ENCODE measurements around the gene DNAH17. TPM values are rescaled to one million over a fixed set of nuclear protein-coding genes. Genes with fewer than 3 reads are reported as not detected.
A peak's percentile ranks its signal among the peaks of the same experiment; 100 is the strongest.

Gene DNAH17
- total RNA-seq, 2 experiments from 2014 or later = 0.19 to 0.42 TPM

GRCh38 chr17:78490673-78491072, 86.5 kb downstream of the DNAH17 start:
- no peak for DNase-seq
- Mint-ChIP-seq H3K4me1 (ENCODE audit: low read depth) (peaks cover 3% of the 10 kb centered on the region), H3K27me3 (ENCODE audit: low read depth) (no peaks in the 10 kb centered on the region), H3K36me3 (ENCODE audit: low read depth) (no peaks in the 10 kb centered on the region), H3K4me3 (no peak overlapping the region), H3K27ac (no peak overlapping the region), H3K9me3 (no peaks in the 10 kb centered on the region)
- intact Hi-C loops (cut with micrococcal nuclease) = no loop called here
- CTCF ChIA-PET = no interaction called here

GRCh38 chr17:78490156-78490555, 87.0 kb downstream of the DNAH17 start:
- H3K36me3 Mint-ChIP-seq (ENCODE audit: low read depth) = no peaks in the 10 kb centered on the region
- no peak overlapping the region for H3K27ac Mint-ChIP-seq
- no peak for DNase-seq
- intact Hi-C loops (cut with micrococcal nuclease) = no loop called here
- CTCF ChIA-PET = no interaction called here
- H3K9me3 Mint-ChIP-seq = no peaks in the 10 kb centered on the region
- H3K4me3 Mint-ChIP-seq = no peak overlapping the region
- no peaks in the 10 kb centered on the region for H3K27me3 Mint-ChIP-seq (ENCODE audit: low read depth)
- H3K4me1 Mint-ChIP-seq (ENCODE audit: low read depth) = peaks cover 6% of the 10 kb centered on the region

DNA sequence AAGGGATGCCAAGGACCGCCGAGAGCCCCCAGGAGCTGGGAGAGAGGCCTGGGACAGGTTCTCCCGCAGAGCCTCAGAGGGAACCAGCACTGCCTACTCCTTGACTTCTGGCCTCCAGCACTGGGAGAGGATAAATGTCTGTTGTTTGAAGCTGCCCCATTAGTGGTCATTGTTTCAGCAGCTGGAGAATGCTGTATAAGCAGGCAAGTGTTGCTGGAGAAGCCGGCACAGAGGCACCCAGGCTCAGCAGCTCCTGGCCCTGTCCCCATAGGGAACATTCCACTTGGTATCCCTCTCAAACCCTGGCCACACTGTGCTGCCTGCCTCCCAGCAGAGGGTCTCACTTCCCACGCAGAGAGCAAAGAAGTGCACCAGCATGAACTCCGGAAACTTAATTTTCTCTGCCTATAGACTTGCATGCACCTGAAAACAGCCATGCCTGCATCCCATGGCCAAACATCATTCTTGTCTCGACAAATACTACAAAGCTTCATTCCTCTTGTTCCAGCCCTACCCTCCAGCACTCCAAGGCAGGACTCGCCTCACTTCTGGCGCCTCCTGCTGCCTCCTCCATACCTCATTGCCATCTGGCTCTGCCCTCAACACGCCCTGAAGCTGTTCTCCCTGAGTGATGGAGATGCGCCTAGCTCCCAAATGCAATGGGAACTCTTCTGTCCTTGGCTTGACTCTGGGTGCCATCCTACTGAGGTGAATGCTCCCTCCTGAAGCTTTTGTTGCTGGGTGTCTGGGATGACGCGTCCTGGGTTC, 88.1 kb downstream of the DNAH17 start:
- H3K27ac Mint-ChIP-seq = no peak overlapping the region

DNA sequence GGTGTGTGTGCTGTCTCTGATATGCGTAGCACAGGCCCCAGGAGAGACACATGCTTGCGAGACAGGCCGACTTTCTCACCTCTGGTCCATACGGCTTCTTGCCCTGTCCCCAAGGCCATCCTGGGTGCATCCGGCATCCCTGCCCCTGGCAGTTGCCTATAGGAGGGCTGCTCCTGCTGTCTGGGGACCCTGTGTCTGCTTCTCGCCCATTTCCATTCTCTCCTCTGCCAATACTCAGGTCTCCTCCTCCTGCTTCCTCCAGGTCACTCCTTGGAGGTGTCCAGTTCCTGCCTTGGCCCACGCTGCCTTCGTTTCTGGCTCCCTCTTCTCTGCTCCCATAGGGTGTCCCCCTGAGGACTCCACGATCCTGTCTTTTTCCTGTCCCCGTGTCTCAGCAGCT, 89.0 kb downstream of the DNAH17 start:
- Mint-ChIP-seq H3K36me3 (ENCODE audit: low read depth) (no peaks in the 10 kb centered on the region), H3K4me1 (ENCODE audit: low read depth) (peaks cover 12% of the 10 kb centered on the region), H3K27me3 (ENCODE audit: low read depth) (peaks cover 2% of the 10 kb centered on the region), H3K27ac (no peak overlapping the region), H3K4me3 (no peak overlapping the region), H3K9me3 (no peaks in the 10 kb centered on the region)
- intact Hi-C loops (cut with micrococcal nuclease) = no loop called here
- DNase-seq = no peak
- CTCF ChIA-PET = no interaction called here

More for the DNA sequence above, 88.1 kb downstream of the DNAH17 start:
- Mint-ChIP-seq H3K36me3 (ENCODE audit: low read depth) (no peaks in the 10 kb centered on the region), H3K27me3 (ENCODE audit: low read depth) (peaks cover 2% of the 10 kb centered on the region), H3K4me1 (ENCODE audit: low read depth) (peaks cover 11% of the 10 kb centered on the region), H3K9me3 (no peaks in the 10 kb centered on the region), H3K4me3 (no peak overlapping the region)
- CTCF ChIA-PET = interaction anchor here (0.6 to 1.0 kb wide), 3 partner anchors 201 to 259 kb away, joined by 3 to 5 read pairs (median 4); no protein-coding TSS in a partner anchor
- DNase-seq = no peak
- intact Hi-C loops (cut with micrococcal nuclease) = no loop called here

GRCh38 chr17:78486946-78487680, 90.1 kb downstream of the DNAH17 start:
- Mint-ChIP-seq H3K4me3 (no peak overlapping the region), H3K4me1 (ENCODE audit: low read depth) (peaks cover 12% of the 10 kb centered on the region), H3K36me3 (ENCODE audit: low read depth) (no peaks in the 10 kb centered on the region), H3K27ac (no peak overlapping the region), H3K9me3 (no peaks in the 10 kb centered on the region), H3K27me3 (ENCODE audit: low read depth) (peaks cover 4% of the 10 kb centered on the region)
- intact Hi-C loops (cut with micrococcal nuclease) = no loop called here
- DNase-seq = no peak
- CTCF ChIA-PET = interaction anchor here (0.6 to 1.6 kb wide), 2 partner anchors 484 to 1156 kb away, joined by 3 to 5 read pairs; no protein-coding TSS in a partner anchor

DNA sequence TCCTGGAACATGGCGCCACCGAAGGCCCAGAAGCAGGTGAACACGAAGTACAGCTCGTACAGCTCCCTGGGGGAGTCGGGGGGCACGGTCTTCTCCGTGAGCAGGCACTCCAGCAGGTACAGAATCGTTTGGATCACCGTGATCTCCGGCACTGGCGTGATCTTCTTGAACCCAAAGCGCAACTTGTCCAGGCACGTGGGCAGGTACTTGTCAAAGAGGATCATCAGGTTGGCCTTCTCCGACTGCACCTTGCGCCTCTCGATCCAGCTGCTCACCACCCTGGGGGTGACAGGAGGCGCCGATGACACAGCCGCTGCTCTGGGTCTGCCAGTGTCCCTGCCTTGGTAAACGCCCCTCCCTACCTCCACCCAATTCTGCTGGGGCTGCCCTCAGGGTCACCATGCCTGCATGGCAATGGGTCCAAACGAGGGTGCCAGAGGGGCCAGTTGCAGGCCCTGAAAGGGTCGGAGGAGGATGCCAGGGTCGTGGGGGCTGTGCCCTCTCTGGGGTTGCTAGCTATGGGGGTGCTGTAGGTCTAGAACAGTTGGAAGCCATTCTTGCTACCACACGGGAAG, 90.9 kb downstream of the DNAH17 start:
- no peak overlapping the region for H3K4me3 Mint-ChIP-seq
- DNase-seq = no peak
- intact Hi-C loops (cut with micrococcal nuclease) = no loop called here

DNA sequence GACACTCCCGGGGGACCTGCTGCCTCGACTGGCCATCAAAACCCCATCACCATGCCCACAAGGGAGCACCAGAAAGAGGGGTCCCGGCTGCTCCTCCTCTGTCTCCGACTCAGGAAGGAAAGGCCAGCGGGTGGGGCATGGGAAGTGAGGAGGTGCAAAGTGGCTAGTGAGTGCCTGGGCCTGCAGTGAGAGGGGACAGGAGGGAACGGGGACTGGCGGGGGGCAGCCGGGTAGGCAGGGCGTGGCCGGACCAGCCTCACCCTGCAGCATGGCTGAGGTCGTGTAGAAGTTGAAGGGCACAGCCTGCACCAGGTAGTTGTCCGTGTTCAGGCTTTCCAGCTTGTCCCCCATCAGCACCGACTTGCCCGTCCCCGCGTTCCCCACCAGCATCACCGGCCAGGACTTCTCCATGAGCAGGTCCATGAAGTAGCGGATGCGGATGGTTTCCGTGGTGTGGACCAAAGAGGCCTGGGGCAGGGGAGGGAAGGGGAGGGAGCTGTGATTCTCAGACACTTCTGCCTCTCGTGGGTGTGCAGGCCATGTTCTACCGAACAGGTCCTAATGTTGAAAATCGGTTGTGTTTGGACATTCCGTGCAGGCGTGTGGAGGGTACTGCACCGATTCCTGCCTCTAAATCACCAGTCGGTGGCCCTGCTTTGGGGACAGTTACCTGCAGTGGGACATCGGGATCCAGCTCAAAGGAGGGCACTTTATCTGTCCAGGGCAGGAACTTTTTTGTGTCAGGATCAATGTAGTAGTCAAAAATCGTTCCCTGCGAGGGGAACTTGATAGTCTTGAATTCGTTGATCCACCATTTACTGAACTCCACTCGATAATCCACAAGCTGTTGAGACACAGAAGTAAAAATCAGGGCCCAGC, 91.7 kb downstream of the DNAH17 start:
- Mint-ChIP-seq H3K36me3 (ENCODE audit: low read depth) (no peaks in the 10 kb centered on the region), H3K4me3 (peak overlapping the region; percentile 80), H3K27ac (no peak overlapping the region), H3K27me3 (ENCODE audit: low read depth) (peaks cover 4% of the 10 kb centered on the region), H3K4me1 (ENCODE audit: low read depth) (peaks cover 10% of the 10 kb centered on the region), H3K9me3 (no peaks in the 10 kb centered on the region)
- intact Hi-C loops (cut with micrococcal nuclease) = no loop called here
- CTCF ChIA-PET = no interaction called here
- no peak for DNase-seq

More for the DNA sequence above, 90.9 kb downstream of the DNAH17 start:
- no peaks in the 10 kb centered on the region for H3K36me3 Mint-ChIP-seq (ENCODE audit: low read depth)
- peaks cover 4% of the 10 kb centered on the region for H3K27me3 Mint-ChIP-seq (ENCODE audit: low read depth)
- H3K27ac Mint-ChIP-seq = no peak overlapping the region
- H3K9me3 Mint-ChIP-seq = no peaks in the 10 kb centered on the region
- peaks cover 12% of the 10 kb centered on the region for H3K4me1 Mint-ChIP-seq (ENCODE audit: low read depth)
- CTCF ChIA-PET = interaction anchor here (1.6 kb wide), 1 partner anchor 485 kb away, joined by 5 read pairs; no protein-coding TSS in a partner anchor

GRCh38 chr17:78484271-78485246, 92.6 kb downstream of the DNAH17 start:
- intact Hi-C loops (cut with micrococcal nuclease) = no loop called here
- H3K27ac Mint-ChIP-seq = no peak overlapping the region
- DNase-seq = peak; percentile 73
- H3K4me1 Mint-ChIP-seq (ENCODE audit: low read depth) = peaks cover 10% of the 10 kb centered on the region
- H3K9me3 Mint-ChIP-seq = no peaks in the 10 kb centered on the region
- no peaks in the 10 kb centered on the region for H3K36me3 Mint-ChIP-seq (ENCODE audit: low read depth)
- H3K4me3 Mint-ChIP-seq = peak overlapping the region; percentile 80
- CTCF ChIA-PET = interaction anchor here (1.2 kb wide), 1 partner anchor 13 kb away, joined by 3 read pairs; no protein-coding TSS in a partner anchor
- peaks cover 4% of the 10 kb centered on the region for H3K27me3 Mint-ChIP-seq (ENCODE audit: low read depth)

DNA sequence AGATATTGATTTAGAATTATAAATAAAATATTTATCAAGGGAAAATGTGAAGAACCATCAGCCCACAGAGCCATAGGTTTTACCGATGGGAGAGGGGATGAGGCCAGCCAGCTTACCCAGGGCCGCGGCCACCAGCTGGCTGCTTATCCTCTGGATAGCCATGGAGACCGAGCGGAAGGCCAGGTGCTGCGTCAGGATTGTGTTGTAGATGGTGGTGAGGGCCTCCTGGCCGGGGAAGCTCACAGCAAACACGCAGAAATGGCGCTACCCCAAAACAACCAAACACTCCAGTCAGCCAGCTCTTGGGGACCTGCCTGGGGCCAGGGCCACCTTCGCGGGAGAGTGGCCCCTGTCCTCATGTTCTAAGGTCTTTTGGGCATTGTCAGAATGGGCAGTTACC, 97.8 kb downstream of the DNAH17 start:
- intact Hi-C loops (cut with micrococcal nuclease) = no loop called here
- CTCF ChIA-PET = no interaction called here
- Mint-ChIP-seq H3K36me3 (ENCODE audit: low read depth) (no peaks in the 10 kb centered on the region), H3K27ac (no peak overlapping the region), H3K4me3 (no peak overlapping the region), H3K9me3 (no peaks in the 10 kb centered on the region), H3K4me1 (ENCODE audit: low read depth) (peaks cover 4% of the 10 kb centered on the region), H3K27me3 (ENCODE audit: low read depth) (peaks cover 4% of the 10 kb centered on the region)
- no peak for DNase-seq

DNA sequence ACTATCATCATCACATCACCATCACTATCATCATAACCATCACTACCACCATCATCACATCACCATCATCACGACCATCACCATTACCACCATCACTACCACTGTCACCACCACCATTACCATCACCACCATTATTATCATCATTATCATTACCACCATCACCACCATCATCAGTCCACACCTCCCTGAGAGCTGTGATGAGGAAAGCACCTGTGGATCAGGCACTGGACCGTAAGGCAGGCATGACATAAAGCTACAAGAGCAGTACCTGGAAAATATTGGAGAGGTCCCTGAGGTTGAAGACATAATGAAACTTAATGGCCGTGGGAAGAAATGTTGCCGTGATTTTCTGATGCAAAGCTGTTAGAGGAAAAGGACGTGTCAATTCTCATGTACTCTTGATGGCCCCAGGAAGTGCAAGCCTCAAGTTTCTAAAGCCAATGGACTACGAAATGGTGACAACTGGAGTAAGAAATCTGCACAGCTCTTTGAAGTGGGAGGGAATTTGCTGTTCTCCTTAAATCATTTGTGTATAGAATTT, 98.4 kb downstream of the DNAH17 start:
- Mint-ChIP-seq H3K9me3 (no peaks in the 10 kb centered on the region), H3K27ac (no peak overlapping the region), H3K4me3 (no peak overlapping the region), H3K27me3 (ENCODE audit: low read depth) (peaks cover 2% of the 10 kb centered on the region), H3K36me3 (ENCODE audit: low read depth) (no peaks in the 10 kb centered on the region), H3K4me1 (ENCODE audit: low read depth) (no peaks in the 10 kb centered on the region)
- no peak for DNase-seq
- intact Hi-C loops (cut with micrococcal nuclease) = no loop called here
- CTCF ChIA-PET = no interaction called here
